ENCODE data around the gene MAPK12.

DNA sequence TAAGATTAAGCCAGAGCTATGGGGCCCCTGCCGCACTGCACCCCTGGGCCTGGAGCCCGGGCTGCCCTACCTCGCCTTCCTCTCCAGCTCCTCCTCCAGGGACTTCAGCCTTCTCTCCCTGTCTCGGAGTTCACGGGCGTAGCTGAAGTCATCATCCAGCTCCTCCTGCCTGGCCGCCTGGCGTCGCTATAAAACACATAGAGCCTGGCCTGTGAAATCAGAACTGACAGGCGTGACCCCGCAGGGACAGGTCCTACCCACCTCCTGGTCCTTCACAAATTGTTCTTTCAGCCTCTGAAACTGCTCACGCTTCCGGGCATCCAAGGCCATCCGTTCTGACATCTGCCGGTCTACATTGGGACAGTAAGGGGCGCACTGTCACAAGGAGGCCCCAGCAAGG lies 37.4 kb downstream of the MAPK12 start:
- TF ChIP-seq POLR2A (IDR thresholded peaks at IDR 0.05): no peak
- TF ChIP-seq, protein P1, sequence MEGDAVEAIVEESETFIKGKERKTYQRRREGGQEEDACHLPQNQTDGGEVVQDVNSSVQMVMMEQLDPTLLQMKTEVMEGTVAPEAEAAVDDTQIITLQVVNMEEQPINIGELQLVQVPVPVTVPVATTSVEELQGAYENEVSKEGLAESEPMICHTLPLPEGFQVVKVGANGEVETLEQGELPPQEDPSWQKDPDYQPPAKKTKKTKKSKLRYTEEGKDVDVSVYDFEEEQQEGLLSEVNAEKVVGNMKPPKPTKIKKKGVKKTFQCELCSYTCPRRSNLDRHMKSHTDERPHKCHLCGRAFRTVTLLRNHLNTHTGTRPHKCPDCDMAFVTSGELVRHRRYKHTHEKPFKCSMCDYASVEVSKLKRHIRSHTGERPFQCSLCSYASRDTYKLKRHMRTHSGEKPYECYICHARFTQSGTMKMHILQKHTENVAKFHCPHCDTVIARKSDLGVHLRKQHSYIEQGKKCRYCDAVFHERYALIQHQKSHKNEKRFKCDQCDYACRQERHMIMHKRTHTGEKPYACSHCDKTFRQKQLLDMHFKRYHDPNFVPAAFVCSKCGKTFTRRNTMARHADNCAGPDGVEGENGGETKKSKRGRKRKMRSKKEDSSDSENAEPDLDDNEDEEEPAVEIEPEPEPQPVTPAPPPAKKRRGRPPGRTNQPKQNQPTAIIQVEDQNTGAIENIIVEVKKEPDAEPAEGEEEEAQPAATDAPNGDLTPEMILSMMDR (IDR thresholded peaks at IDR 0.05): no peak
